Right lobe of liver (tissue), 4 donors: ENCODE measurements around the gene GPHA2.

ENCODE experiments used
- POLR2A ChIP-seq: fragments of 450-650 bp; IDR thresholded peaks from one replicate; pipeline ENCODE4 v1.6.1; 2017; ENCODE audit warnings: antibody characterized with exemption, mild to moderate bottlenecking
- TF ChIP-seq, protein P1 (sequence below), 4 donors: fragments of 200-600 bp in 3 of 4; fragments of 450-650 bp in 1 of 4; IDR thresholded peaks; one replicate each; pipeline versions ENCODE4 v1.5.1 to v1.8.0; 2016 to 2022; ENCODE audit warnings: antibody characterized with exemption in 4 of 4, mild to moderate bottlenecking in 2 of 4
- donor health status: DM: no; HTN: no; CAD: no.
- donor health status: DM: no; HTN: no; CAD: no.
- donor health status: DM: no; HTN: yes; CAD: no.

DNA sequence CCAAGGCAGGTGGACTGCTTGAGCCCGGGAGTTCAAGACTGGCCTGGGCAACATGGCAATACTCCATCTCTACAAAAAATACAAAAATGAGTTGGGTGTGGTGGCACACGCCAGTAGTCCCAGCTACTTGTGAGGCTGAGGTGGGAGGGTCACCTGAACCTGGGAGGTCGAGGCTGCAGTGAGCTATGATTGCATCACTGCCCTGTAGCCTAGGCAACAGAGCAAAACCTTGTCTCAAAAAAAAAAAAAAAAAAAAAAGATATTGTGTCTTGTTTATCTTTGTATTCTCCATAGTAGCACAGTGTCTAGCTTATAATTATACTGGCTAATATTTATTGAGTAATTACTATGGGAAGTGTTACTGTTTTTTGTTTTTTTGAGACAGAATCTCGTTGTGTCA lies 15.8 kb upstream of the GPHA2 start:
- TF ChIP-seq, protein P1, sequence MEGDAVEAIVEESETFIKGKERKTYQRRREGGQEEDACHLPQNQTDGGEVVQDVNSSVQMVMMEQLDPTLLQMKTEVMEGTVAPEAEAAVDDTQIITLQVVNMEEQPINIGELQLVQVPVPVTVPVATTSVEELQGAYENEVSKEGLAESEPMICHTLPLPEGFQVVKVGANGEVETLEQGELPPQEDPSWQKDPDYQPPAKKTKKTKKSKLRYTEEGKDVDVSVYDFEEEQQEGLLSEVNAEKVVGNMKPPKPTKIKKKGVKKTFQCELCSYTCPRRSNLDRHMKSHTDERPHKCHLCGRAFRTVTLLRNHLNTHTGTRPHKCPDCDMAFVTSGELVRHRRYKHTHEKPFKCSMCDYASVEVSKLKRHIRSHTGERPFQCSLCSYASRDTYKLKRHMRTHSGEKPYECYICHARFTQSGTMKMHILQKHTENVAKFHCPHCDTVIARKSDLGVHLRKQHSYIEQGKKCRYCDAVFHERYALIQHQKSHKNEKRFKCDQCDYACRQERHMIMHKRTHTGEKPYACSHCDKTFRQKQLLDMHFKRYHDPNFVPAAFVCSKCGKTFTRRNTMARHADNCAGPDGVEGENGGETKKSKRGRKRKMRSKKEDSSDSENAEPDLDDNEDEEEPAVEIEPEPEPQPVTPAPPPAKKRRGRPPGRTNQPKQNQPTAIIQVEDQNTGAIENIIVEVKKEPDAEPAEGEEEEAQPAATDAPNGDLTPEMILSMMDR (IDR thresholded peaks at IDR 0.05): no peak
- no peak for TF ChIP-seq POLR2A
